GM19240 (cell line): ENCODE measurements around the gene ARSK.

Experiments
- DNase-seq: peaks from one replicate; pipeline ENCODE4 v3.0.0; 2011; ENCODE audit warnings: low spot score; ENCODE audit not compliant: insufficient read length

Gene ARSK

GRCh38 chr5:95646569-95647431 is 91.9 kb downstream of the ARSK start, which contains the start of gene RFESD:
Gene RFESD, plus strand, starts transcription at chr5:95646777. Its CDS starts 5,495 bp downstream, at chr5:95652272.
- DNase-seq = peak; percentile 62

- no peak for DNase-seq
Measured at GRCh38 chr5:95647886-95648860, 93.3 kb downstream of the ARSK start.

- no peak for DNase-seq
Measured at GRCh38 chr5:95649274-95649673, 94.4 kb downstream of the ARSK start.

GRCh38 chr5:95649842-95650620 is 95.1 kb downstream of the ARSK start:
- no peak for DNase-seq

GRCh38 chr5:95652849-95653248 is 97.9 kb downstream of the ARSK start:
- DNase-seq = no peak

- no peak for DNase-seq
Measured at GRCh38 chr5:95654196-95654595, 99.3 kb downstream of the ARSK start.
